A549 (cell line): ENCODE results near the gene ZNF600. TPM values are rescaled to one million over a fixed set of nuclear protein-coding genes. Genes with fewer than 3 reads are reported as not detected.
"Not testable (repeated sequence)": the region's sequence is repeated elsewhere in the genome, so short reads cannot be mapped to it uniquely, and the experiment has no call there.

Source experiments
- ATAC-seq, 2 experiments: fragments of 200-7000 bp in 1 of 2; fragments of >200 bp in 1 of 2; cut with Nextera tagmentation in 1 of 2; cut with Tn5 transposase in 1 of 2; 3 replicates each; pipeline versions ENCODE4 v1.8.0 to v1.9.1; 2018 to 2020; ENCODE audit warnings: mild to moderate bottlenecking in 1 of 2, moderate library complexity in 1 of 2
- CTCF ChIA-PET: fragments of 300-600 bp; sonication (Branson Sonifier 250); formaldehyde crosslinking; extraction: SDS; loops from one replicate; lab custom pipeline; 2021; ENCODE audit warnings: antibody characterized with exemption, inconsistent platforms; lab: Yijun Ruan, JAX
- POLR2A ChIA-PET: fragments of 350-600 bp; formaldehyde crosslinking; extraction: SDS; loops from one replicate; lab custom pipeline; 2021; ENCODE audit warnings: antibody characterized with exemption, inconsistent platforms; lab: Yijun Ruan, JAX
- DNase-seq, 2 experiments: peaks; one replicate each; pipeline versions ENCODE4 v3.0.0 to v3.0.0-alpha.2; 2011 to 2016; ENCODE audit warnings: low read depth in 1 of 2, low spot score in 1 of 2
- FAIRE-seq: peaks from 2 replicates; lab custom pipeline; 2011; peaks lifted over from hg19 to GRCh38; lab: Jason Lieb, UNC
- H3K27ac ChIP-seq, 2 experiments: fragments of >200 bp; sonication (Bioruptor Twin); formaldehyde crosslinking; 3 replicates each; pipeline ENCODE4 v1.5.1; 2016 to 2017
- H3K4me1 ChIP-seq: fragments of >200 bp; sonication (Bioruptor Twin); formaldehyde crosslinking; 3 replicates; pipeline ENCODE4 v1.6.1; 2016
- H3K4me2 ChIP-seq: fragments of >200 bp; sonication (Bioruptor Twin); formaldehyde crosslinking; 3 replicates; pipeline ENCODE4 v1.6.1; 2016
- H3K4me3 ChIP-seq: fragments of >200 bp; sonication (Bioruptor Twin); formaldehyde crosslinking; 3 replicates; pipeline ENCODE4 v1.5.1; 2016
- H3K9me3 ChIP-seq: fragments of >200 bp; sonication (Bioruptor Twin); formaldehyde crosslinking; 3 replicates; pipeline ENCODE4 v1.6.1; 2016
- EP300 ChIP-seq, 2 experiments: fragments of >200 bp; sonication (Bioruptor Twin); formaldehyde crosslinking; IDR thresholded peaks; 2 replicates in 1 of 2; 3 replicates in 1 of 2; pipeline ENCODE4 v1.6.1; 2016 to 2017
- JUNB ChIP-seq: fragments of >200 bp; sonication (Bioruptor Twin); formaldehyde crosslinking; IDR thresholded peaks from 2 replicates; pipeline ENCODE4 v1.6.1; 2016
- NFE2L2 ChIP-seq: fragments of 150-350 bp; conservative IDR thresholded peaks from 2 replicates; pipeline ENCODE4 v1.6.1; 2014; ENCODE audit warnings: low read length
- WGBS: methylation state at CpG from one replicate; pipeline ENCODE4 v1.1.6; 2017; ENCODE audit errors: missing lambda C conversion rate; 5-methylcytosine and 5-hydroxymethylcytosine counted together
- polyA plus RNA-seq, 4 experiments: library from polyadenylated mRNA; depleted of rRNA in 3 of 4; stranded (reverse); fragments of >200 nt; fragmentation: RNase III in 1 of 4; extraction: RNeasy Plus Mini Kit Qiagen cat#74134 plus additional on column Dnase treatment in 1 of 4; gene quantifications; 2 replicates in 3 of 4; 3 replicates in 1 of 4; pipeline ENCODE4 v1.2.3, GENCODE V29; 2011 to 2017
- TF ChIP-seq, protein P1 (sequence below): IDR thresholded peaks from 2 replicates; pipeline ENCODE4 v1.6.1; 2012; ENCODE audit warnings: low read depth, borderline replicate concordance

Gene ZNF600
- polyA plus RNA-seq, 2 of the 4 experiments (the other 2 are of a cell fraction) = 0.08 to 0.48 TPM

DNA sequence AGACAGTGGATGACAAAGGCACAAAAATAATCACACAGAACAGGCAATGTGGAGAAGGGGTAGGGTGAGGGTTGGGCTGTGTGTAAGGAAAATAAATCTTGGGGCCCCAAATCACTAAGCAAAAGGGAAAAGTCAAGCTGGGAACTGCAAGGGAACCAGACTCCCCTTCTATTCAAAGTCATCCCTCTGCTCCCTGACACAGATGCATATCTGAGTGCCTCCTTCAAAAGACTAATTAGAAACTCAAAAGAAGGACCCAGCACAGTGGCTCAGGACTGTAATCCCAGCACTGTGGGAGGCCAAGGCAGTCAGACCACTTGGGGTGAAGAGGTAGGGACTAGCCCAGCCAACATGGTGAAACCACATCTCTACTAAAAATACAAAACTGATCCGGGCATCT lies 70.1 kb downstream of the ZNF600 start (continued):
- TF ChIP-seq, protein P1, sequence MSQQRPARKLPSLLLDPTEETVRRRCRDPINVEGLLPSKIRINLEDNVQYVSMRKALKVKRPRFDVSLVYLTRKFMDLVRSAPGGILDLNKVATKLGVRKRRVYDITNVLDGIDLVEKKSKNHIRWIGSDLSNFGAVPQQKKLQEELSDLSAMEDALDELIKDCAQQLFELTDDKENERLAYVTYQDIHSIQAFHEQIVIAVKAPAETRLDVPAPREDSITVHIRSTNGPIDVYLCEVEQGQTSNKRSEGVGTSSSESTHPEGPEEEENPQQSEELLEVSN = no peak
- no peak for TF ChIP-seq JUNB
- no peak for TF ChIP-seq NFE2L2
- no peak for TF ChIP-seq EP300 (IDR thresholded peaks at IDR 0.05)
- TF ChIP-seq, all 56 proteins: peak for 0

DNA sequence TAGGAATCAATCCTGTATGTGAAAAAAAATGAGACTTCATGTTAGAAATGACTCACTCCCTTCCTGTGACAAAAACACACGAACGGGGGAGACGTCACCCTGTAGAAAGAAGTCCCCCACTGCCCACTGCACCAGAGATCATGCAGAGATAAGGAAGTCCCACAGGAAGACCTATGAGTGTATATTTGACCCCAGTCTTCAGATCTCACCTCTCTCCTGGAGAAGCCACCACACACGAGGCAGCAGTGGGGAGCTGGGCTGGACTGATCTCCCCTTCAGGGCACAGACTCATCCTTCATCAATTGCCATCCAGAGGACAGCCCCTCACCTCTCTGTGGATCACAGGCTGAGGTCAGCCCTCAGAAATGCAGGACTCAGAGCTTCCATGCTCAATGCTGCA lies 70.7 kb downstream of the ZNF600 start:
- H3K9me3 ChIP-seq = peaks cover 67% of the 10 kb centered on the region
- DNase-seq, CTCF ChIA-PET, ATAC-seq, H3K27ac ChIP-seq, H3K4me1 ChIP-seq, H3K4me3 ChIP-seq, POLR2A ChIA-PET, FAIRE-seq, H3K4me2 ChIP-seq: not testable (repeated sequence)
- WGBS = 49% methylated on average over 4 of the region's 4 CpGs

DNA sequence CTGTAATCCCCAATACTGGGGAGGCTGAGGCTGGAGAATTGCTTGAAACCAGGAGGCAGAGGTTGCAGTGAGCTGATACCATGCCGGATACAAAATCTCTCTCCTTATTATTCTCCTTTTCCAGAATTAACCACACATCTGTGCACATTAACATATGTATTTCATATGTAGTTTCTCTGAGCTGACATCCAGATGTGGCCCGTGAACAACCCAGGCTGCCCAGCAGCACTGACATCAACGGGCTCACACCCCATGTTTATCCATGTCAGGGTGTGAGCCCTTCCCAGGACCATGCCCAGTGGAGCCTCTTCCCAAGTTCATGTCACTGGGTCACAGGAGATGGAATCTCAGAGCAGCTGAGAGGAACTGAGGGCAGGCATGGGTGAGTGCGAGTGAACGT lies 71.3 kb downstream of the ZNF600 start:
- H3K4me2 ChIP-seq, FAIRE-seq, DNase-seq, H3K4me3 ChIP-seq, ATAC-seq, H3K27ac ChIP-seq, H3K4me1 ChIP-seq, CTCF ChIA-PET, POLR2A ChIA-PET: not testable (repeated sequence)
- WGBS = 69% methylated on average over 5 of the region's 5 CpGs
- H3K9me3 ChIP-seq = peaks cover 72% of the 10 kb centered on the region

Other genes starting within 250 kb of the ZNF600 start
- gene ZNF701, start 216.5 kb downstream of the ZNF600 start, polyA plus RNA-seq (2011; rRNA removed) = 0.32 and 0.45 TPM in 2 replicates
- 0.12 to 0.28 TPM (median 0.21 TPM) in 3 replicates for gene ZNF701, start 216.5 kb downstream of the ZNF600 start, polyA plus RNA-seq (2017; fragmentation: RNase III; extraction: RNeasy Plus Mini Kit Qiagen cat#74134 plus additional on column Dnase treatment)
- 0.16 and 0.39 TPM in 2 replicates for gene ZNF83, start 148.4 kb downstream of the ZNF600 start, polyA plus RNA-seq (2011; rRNA removed)
- 0.03 to 0.16 TPM (median 0.09 TPM) in 3 replicates for gene ZNF83, start 148.4 kb downstream of the ZNF600 start, polyA plus RNA-seq (2017; fragmentation: RNase III; extraction: RNeasy Plus Mini Kit Qiagen cat#74134 plus additional on column Dnase treatment)
- gene ZNF611, start 51.7 kb downstream of the ZNF600 start, polyA plus RNA-seq (2011; rRNA removed) = 5.5 and 5.6 TPM in 2 replicates
- gene ZNF611, start 51.7 kb downstream of the ZNF600 start, polyA plus RNA-seq (2017; fragmentation: RNase III; extraction: RNeasy Plus Mini Kit Qiagen cat#74134 plus additional on column Dnase treatment) = 4.1 to 5.2 TPM (median 5.0 TPM) in 3 replicates
- 2.6 and 4.0 TPM in 2 replicates for gene ZNF28, start 34.8 kb upstream of the ZNF600 start, polyA plus RNA-seq (2011; rRNA removed)
- gene ZNF28, start 34.8 kb upstream of the ZNF600 start, polyA plus RNA-seq (2017; fragmentation: RNase III; extraction: RNeasy Plus Mini Kit Qiagen cat#74134 plus additional on column Dnase treatment) = 0.76 to 1.3 TPM (median 1.3 TPM) in 3 replicates
- gene ZNF468, start 70.8 kb upstream of the ZNF600 start, polyA plus RNA-seq (2011; rRNA removed) = 1.6 and 1.7 TPM in 2 replicates
- 0.37 to 0.80 TPM (median 0.73 TPM) in 3 replicates for gene ZNF468, start 70.8 kb upstream of the ZNF600 start, polyA plus RNA-seq (2017; fragmentation: RNase III; extraction: RNeasy Plus Mini Kit Qiagen cat#74134 plus additional on column Dnase treatment)
- not detected in 2 replicates for gene ZNF320, start 110.8 kb upstream of the ZNF600 start, polyA plus RNA-seq (2011; rRNA removed)
- gene ZNF320, start 110.8 kb upstream of the ZNF600 start, polyA plus RNA-seq (2017; fragmentation: RNase III; extraction: RNeasy Plus Mini Kit Qiagen cat#74134 plus additional on column Dnase treatment) = not detected in 3 replicates
- gene ZNF888, start 136.6 kb upstream of the ZNF600 start, polyA plus RNA-seq (2011; rRNA removed) = 0.04 TPM in 1 of 2 replicates, not detected in the other
- not detected in 3 replicates for gene ZNF888, start 136.6 kb upstream of the ZNF600 start, polyA plus RNA-seq (2017; fragmentation: RNase III; extraction: RNeasy Plus Mini Kit Qiagen cat#74134 plus additional on column Dnase treatment)
- gene ZNF816, start 176.1 kb upstream of the ZNF600 start, polyA plus RNA-seq (2011; rRNA removed) = 0.09 and 0.16 TPM in 2 replicates
- gene ZNF816, start 176.1 kb upstream of the ZNF600 start, polyA plus RNA-seq (2017; fragmentation: RNase III; extraction: RNeasy Plus Mini Kit Qiagen cat#74134 plus additional on column Dnase treatment) = 0.05 to 0.22 TPM (median 0.07 TPM) in 3 replicates
- gene ERVV-1, start 227.1 kb upstream of the ZNF600 start, polyA plus RNA-seq (2011; rRNA removed) = not detected in 2 replicates
- gene ERVV-1, start 227.1 kb upstream of the ZNF600 start, polyA plus RNA-seq (2017; fragmentation: RNase III; extraction: RNeasy Plus Mini Kit Qiagen cat#74134 plus additional on column Dnase treatment) = not detected in 3 replicates